GM18520 (cell line): Measurements from ENCODE around the gene GH1.
"Not testable (repeated sequence)": the region's sequence is repeated elsewhere in the genome, so short reads cannot be mapped to it uniquely, and the experiment has no call there.

Source experiments
- ATAC-seq: cut with Tn5 transposase; IDR thresholded peaks from one replicate; pipeline ENCODE4 v1.9.1; 2021; ENCODE audit not compliant: unreplicated experiment

The GH1 gene

GRCh38 chr17:63918789-63919305 is at the start of gene GH1:
TSS of gene GH1 (minus strand) at chr17:63918839. CDS start at chr17:63918776, 63 bp downstream.
- not testable (repeated sequence) for ATAC-seq

GRCh38 chr17:63967953-63968352 is 49.3 kb upstream of the GH1 start:
- ATAC-seq: no peak

- no peak for ATAC-seq
Observed at GRCh38 chr17:63966646-63967264, 48.1 kb upstream of the GH1 start.

GRCh38 chr17:63963123-63963522 is 44.5 kb upstream of the GH1 start:
- no peak for ATAC-seq

- ATAC-seq: no peak
Observed at GRCh38 chr17:63962298-63962744, 43.7 kb upstream of the GH1 start.

GRCh38 chr17:63961355-63962212 is 42.9 kb upstream of the GH1 start:
- no peak for ATAC-seq

GRCh38 chr17:63960430-63960829 is 41.8 kb upstream of the GH1 start:
- no peak for ATAC-seq

- no peak for ATAC-seq
Observed at GRCh38 chr17:63960006-63960405, 41.4 kb upstream of the GH1 start.

- no peak for ATAC-seq
Observed at GRCh38 chr17:63956296-63956920, 37.8 kb upstream of the GH1 start.

- no peak for ATAC-seq
Observed at GRCh38 chr17:63955791-63956190, 37.2 kb upstream of the GH1 start.

GRCh38 chr17:63955232-63955631 is 36.6 kb upstream of the GH1 start:
- no peak for ATAC-seq

- ATAC-seq: no peak
Observed at GRCh38 chr17:63954402-63955063, 35.9 kb upstream of the GH1 start.

GRCh38 chr17:63950940-63951907 is 32.6 kb upstream of the GH1 start:
- no peak for ATAC-seq

- no peak for ATAC-seq
Observed at GRCh38 chr17:63949576-63950250, 31.1 kb upstream of the GH1 start.

- no peak for ATAC-seq
Observed at GRCh38 chr17:63948521-63948920, 29.9 kb upstream of the GH1 start.

- no peak for ATAC-seq
Observed at GRCh38 chr17:63947711-63948330, 29.2 kb upstream of the GH1 start.

GRCh38 chr17:63946440-63947363 is 28.1 kb upstream of the GH1 start:
- no peak for ATAC-seq
